ENCODE data around the gene CLIP4. TPM values are rescaled to one million over a fixed set of nuclear protein-coding genes. Genes with fewer than 3 reads are reported as not detected.

Gene CLIP4
- total and polyA plus RNA-seq, 11 donors, result 9.6 to 57.4 (median 42.6) TPM

GRCh38 chr2:29114586-29114945 is 649 bp upstream of the CLIP4 start:
- no peaks in the 10 kb centered on the region for H3K36me3 ChIP-seq
- intact Hi-C loops (cut with DNase I), result loop anchor here in 3 of 10 donors (2.0 to 10.0 kb wide), 3 partner anchors 42 to 100 kb away; partner anchors contain the start of gene PCARE (in 1 of the 3)
- TF ChIP-seq CTCF (IDR thresholded peaks at IDR 0.05), result no peak
- no peak for TF ChIP-seq POLR2A (IDR thresholded peaks at IDR 0.05)
- H3K27me3 ChIP-seq, result peaks cover 0 to 3% (median 0%) of the 10 kb centered on the region in 9 donors
- 76 to 81% (median 79%) methylated on average over 10 of the region's 10 CpGs for WGBS, 4 donors
- DNase-seq (no peak), ATAC-seq (peak in 1 of 4 donors; percentile 9)
- no peaks in the 10 kb centered on the region for H3K9me3 ChIP-seq
- H3K27ac ChIP-seq, result peak overlapping the region; percentile 35 to 94 (median 82)
- H3K4me1 ChIP-seq, result peaks cover 0 to 60% (median 18%) of the 10 kb centered on the region in 12 donors
- peak overlapping the region in 8 of 12 donors; percentile 46 to 92 (median 80) for H3K4me3 ChIP-seq

- WGBS, 4 donors, result 8 to 28% (median 11%) methylated on average over 17 to 53 of the region's 53 CpGs
- H3K27ac ChIP-seq, result peak overlapping the region; percentile 43 to 94 (median 80)
- peak; percentile 6 to 47 (median 24) for ATAC-seq
- TF ChIP-seq CTCF (IDR thresholded peaks at IDR 0.05) (no peak), POLR2A (IDR thresholded peaks at IDR 0.05) (no peak)
- intact Hi-C loops (cut with DNase I), result loop anchor here in 5 of 10 donors (2.0 to 10.0 kb wide), 6 partner anchors 44 to 159 kb away; partner anchors contain the start of gene PCARE (in 1 of the 5)
- no peaks in the 10 kb centered on the region for H3K9me3 ChIP-seq
- H3K36me3 ChIP-seq, result no peaks in the 10 kb centered on the region
- peak; percentile 25 to 72 (median 54) for DNase-seq
- peaks cover 0 to 64% (median 18%) of the 10 kb centered on the region in 12 donors for H3K4me1 ChIP-seq
- H3K27me3 ChIP-seq, result peaks cover 0 to 3% (median 0%) of the 10 kb centered on the region in 9 donors
- H3K4me3 ChIP-seq, result peak overlapping the region; percentile 48 to 92 (median 74)
Observed at GRCh38 chr2:29115797-29116781, 874 bp downstream of the CLIP4 start.

- no peak for TF ChIP-seq POLR2A (IDR thresholded peaks at IDR 0.05)
- no peak for TF ChIP-seq CTCF (IDR thresholded peaks at IDR 0.05)
- peaks cover 0 to 13% (median 4%) of the 10 kb centered on the region in 9 donors for H3K36me3 ChIP-seq
- no peak for DNase-seq
- no peaks in the 10 kb centered on the region for H3K9me3 ChIP-seq
- peak overlapping the region in 2 of 12 donors; percentile 13 to 88 for H3K27ac ChIP-seq
- 61 to 76% (median 67%) methylated on average over 2 of the region's 2 CpGs for WGBS, 4 donors
- no peak overlapping the region for H3K4me3 ChIP-seq
- H3K27me3 ChIP-seq, result peaks cover 0 to 3% (median 0%) of the 10 kb centered on the region in 9 donors
- ATAC-seq, result no peak
- peaks cover 0 to 60% (median 18%) of the 10 kb centered on the region in 12 donors for H3K4me1 ChIP-seq
- intact Hi-C loops (cut with DNase I), result loop anchor here in 5 of 10 donors (2.0 to 10.0 kb wide), 6 partner anchors 45 to 160 kb away; partner anchors contain the start of gene PCARE (in 1 of the 5)
Observed at GRCh38 chr2:29117636-29118303, 2.6 kb downstream of the CLIP4 start.

All from heart left ventricle (tissue), 16 donors.